ENCODE results near the gene TCN1. TPM values are rescaled to one million over a fixed set of nuclear protein-coding genes. Genes with fewer than 3 reads are reported as not detected.
"Not testable (repeated sequence)": the region's sequence is repeated elsewhere in the genome, so short reads cannot be mapped to it uniquely, and the experiment has no call there.

Gene TCN1
- total RNA-seq, 1 experiment from 2014 or later = not detected

DNA sequence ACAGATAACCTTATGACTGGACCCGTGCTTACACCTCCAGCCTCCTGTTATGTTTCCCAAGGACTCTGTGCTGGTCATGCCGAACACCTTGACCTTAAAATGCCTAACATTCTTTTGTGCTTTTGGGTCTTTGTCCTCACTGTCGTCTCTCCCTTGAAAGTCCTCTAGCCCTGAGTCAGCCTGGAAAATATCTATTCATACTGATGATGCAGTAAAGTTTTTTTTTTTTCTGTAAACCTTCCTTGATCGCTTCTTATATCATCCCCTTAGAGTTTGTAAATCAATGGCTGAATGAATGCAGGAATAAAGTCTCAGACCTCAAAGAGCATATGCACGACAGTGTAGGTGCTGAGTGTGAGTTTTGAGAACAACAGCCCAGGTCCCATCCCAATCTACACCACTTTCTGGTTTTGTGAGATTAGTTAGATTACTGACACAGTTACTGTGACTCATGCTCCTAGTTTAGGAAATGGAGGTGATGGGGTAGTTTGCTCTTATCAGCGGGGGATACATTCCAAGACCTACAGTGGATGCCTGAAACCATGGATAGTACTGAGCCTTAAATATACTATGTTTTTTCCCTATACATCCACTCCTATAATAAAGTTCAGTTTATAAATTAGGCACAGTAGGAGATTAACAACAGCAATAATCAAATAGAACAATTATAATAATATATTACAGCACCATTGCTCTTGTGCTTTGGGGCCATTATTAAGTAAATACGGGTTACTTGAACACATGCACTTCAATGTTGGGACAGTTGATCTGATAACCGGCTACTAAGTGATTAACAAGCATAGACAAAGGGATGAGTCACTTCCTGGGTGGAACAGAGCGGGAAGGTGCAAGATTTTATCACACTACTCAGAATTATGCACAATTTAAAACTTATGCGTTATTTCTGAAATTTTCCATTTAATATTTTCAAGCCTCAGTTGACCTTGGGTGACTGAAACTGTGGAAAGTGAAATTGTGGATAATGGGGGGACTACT lies 8.6 kb downstream of the TCN1 start:
- peak; percentile 1 for DNase-seq (ENCODE audit: low read depth)

DNA sequence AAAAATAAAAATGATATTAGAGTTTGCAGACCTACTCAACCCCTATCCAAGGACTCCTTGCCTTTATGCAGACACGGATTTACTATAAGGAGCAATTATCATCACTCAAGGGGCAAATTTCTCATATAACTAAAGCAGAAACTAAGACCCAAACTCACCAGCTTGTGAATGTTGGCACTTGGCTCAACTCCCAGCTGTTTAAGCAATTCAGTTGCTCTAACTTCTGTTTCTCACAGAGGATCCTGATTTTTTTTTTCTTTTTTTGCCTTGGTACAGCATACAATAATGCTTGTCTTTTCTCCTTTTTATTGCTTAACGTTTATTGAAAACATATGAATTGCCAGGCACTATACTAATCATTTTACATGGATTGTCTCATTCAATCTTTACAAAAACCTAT lies 11.4 kb downstream of the TCN1 start:
- no peak for DNase-seq (ENCODE audit: low read depth)

- not testable (repeated sequence) for DNase-seq (ENCODE audit: low read depth)
Measured at GRCh38 chr11:59851416-59851815, 14.9 kb downstream of the TCN1 start.

DNA sequence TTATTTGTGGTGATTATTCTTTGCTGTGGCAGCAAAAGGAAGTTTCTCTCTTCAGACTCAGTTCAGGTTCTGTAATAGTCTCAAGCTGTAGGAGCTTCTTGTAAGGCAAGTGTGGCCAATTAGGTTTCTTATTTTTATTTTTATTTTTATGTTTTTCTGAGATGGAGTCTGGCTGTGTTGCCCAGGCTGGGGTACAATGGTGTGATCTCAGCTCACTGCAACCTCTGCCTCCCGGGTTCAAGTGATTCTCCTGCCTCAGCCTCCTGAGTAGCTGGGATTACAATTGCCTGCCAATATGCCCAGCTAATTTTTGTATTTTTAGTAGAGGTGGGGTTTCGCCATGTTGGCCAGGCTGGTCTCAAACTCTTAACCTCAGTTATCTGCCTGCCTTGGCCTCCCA lies 16.7 kb downstream of the TCN1 start:
- not testable (repeated sequence) for DNase-seq (ENCODE audit: low read depth)

DNA sequence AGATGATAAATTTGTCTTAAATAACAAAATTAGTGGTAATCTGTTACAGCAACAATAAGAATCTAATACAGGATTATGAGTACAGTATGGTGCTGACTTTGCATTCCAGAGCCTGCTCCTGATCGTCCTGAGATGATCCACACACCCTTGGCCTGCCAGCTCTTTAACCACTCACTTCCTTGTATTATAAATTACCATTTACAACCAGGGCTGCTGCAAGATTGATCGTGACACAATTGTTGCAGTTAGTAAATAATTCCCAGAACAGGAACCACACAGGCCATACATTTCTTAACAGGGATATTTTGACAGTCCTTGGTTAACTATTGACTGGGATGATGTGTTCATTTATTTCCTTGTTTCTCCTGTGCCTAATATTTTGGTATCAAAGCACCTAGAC lies 17.2 kb downstream of the TCN1 start:
- DNase-seq (ENCODE audit: low read depth) = no peak

DNA sequence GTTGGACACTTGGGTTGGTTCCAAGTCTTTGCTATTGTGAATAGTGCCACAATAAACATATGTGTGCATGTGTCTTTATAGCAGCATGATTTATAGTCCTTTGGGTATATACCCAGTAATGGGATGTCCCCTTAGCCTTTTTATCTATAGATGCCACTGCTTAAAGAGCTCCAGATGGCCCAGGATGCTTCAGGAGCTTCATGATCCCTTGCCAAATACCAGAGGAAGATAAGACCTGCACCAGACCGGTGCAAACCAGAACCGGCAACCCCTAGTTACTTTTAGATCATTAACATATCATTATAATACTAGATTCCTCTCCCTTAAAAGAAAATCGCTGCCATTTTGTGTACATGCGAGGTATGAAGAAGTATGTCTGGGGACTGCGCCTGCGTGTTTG lies 17.8 kb downstream of the TCN1 start:
- not testable (repeated sequence) for DNase-seq (ENCODE audit: low read depth)

GRCh38 chr11:59847626-59848025 lies 18.7 kb downstream of the TCN1 start:
- no peak for DNase-seq (ENCODE audit: low read depth)

- DNase-seq (ENCODE audit: low read depth) = no peak
Measured at GRCh38 chr11:59846556-59846955, 19.7 kb downstream of the TCN1 start.

DNA sequence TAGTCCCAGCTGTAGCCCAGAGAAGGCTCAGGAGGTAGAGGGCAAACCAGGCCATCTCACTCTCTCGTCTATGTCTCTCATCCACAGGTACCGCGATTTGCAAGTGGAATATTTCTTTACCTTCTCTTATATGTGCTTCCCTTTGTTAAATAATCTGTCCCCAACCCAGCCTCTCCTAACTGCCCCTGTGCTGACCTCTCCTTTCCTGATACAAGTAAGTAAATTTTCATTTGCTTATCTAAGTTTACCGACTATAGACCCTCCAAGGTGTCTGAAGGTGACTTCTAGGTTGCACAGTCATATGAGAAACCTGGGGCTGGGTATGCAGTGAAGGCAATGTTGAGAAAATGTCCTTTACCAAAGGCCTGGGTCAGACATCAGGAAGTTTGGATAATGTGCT lies 20.9 kb downstream of the TCN1 start, which contains the start of gene CBLIF:
CBLIF (minus strand) TSS at position 101 of the 400 bp plus-strand sequence; CDS start at position 55, 46 bp downstream.
- DNase-seq (ENCODE audit: low read depth) = no peak

- DNase-seq (ENCODE audit: low read depth) = no peak
Measured at GRCh38 chr11:59842316-59842715, 24.0 kb downstream of the TCN1 start.

DNA sequence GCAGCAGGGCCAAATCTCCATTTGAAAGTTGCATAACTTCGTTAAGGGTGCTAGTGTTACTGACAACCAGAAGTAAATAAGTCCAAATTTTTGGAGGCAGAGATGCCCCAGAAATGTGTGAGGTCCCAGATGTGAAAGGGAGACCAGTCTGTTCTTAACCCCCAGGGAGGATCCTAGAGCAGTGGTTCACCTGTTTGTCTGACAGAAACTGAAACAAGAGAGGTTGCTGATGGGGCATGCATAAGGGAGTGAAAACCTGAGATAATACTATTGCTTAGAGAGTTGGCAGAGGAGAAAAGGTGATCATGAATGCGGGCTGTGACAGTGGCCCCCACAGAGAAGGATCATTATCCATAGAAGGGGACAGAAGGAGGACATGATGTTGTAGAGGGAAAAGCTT lies 24.8 kb downstream of the TCN1 start:
- no peak for DNase-seq (ENCODE audit: low read depth)

DNA sequence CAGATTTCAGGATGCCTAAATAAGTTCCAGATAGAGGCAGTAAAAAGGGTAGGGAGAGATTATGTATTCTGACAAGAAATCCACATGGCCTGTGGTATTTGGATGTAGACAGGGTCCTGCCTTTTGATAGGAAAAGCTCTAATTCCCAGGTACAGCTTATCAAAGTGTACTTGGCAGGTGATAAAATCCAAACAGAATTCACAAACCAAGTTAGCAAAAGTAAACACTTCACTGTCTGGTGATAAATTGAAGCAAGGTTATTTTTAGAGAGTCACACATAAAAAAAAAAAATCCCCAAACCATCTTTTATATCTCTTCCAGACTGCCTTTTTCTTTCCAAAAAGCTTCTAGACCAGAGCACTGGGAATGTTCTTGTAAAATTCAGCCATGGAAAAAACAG lies 26.7 kb downstream of the TCN1 start:
- no peak for DNase-seq (ENCODE audit: low read depth)

DNA sequence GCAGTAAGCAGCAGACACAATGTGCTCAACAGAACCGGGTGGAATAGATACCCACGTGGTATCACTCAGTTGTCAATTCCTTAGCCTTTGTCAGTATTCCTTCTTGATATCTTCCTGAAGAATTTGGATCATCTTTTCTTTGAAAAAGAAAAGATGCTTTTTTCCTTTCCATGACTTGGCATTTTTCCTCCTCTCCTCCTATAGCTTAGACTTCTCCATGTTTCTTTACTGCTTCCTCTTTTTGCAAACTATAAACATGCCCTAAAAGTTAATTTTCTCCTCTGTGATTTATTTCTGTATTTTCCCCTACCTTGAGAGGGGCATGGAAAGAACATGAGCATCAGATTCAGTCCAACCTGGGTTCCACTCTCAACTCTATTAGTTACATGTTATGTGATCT lies 32.7 kb downstream of the TCN1 start:
- DNase-seq (ENCODE audit: low read depth) = no peak

DNA sequence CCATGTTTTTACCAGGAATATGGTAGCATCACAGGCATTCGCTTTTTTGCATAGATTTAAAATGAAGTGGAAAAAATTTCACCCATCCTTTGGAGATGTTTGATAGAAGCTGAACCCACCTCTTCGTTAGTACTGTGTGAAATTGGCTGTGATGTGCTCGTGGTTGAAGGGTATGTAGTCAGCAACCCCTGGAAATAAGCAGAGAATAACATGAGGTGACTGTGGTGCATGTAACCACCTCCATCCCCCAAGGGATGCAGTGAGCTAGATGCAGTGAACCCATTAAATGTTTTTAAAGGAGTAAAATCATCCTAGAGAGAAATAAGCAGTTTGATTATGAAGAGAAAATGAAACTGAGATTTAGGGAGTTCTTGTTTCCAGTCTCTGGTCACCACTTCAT lies 36.9 kb downstream of the TCN1 start:
- DNase-seq (ENCODE audit: low read depth) = no peak

- DNase-seq (ENCODE audit: low read depth) = peak; percentile 57
Measured at GRCh38 chr11:59822989-59823566, 43.2 kb downstream of the TCN1 start.

DNA sequence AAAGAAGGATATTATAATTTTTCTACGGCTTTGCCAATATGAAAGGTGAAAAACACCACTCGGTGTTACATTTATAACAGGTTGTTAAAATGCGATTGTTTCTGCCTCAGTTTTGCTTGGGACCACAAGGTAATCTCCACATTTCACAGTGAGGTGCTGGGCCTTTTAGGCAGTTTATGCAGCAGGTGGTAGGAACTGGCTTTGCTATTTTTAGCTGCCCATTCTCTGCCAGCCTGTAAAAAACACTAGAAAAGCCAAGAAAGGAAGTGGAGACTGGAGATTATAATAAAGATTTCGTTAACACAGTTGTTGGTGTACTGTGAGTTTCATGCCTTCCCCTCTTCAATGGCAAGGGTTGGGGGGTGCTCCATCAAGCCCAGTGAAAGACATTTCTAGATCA lies 47.7 kb downstream of the TCN1 start:
- no peak for DNase-seq (ENCODE audit: low read depth)

GRCh38 chr11:59816434-59816833 lies 49.9 kb downstream of the TCN1 start:
- not testable (repeated sequence) for DNase-seq (ENCODE audit: low read depth)

DNA sequence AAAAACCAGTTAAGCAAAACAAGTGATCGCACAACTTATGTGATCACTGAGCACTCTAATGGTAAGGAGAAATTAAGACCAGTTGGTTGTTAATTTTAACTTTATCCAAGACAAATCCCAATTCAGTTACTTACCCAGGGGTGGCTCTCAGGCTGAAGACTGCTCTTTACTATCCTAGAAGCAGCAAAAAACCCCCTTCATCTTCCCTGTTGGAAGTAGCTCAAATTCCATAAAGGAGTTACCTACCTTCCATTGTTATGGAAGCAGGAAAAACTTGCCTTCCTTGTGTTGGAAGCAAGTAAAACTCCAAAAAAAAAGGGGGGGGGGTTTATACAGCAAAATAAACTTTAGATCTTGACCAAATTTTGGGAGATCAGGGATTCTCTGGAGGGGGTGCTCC lies 50.5 kb downstream of the TCN1 start:
- no peak for DNase-seq (ENCODE audit: low read depth)

GRCh38 chr11:59814021-59814420 lies 52.3 kb downstream of the TCN1 start:
- no peak for DNase-seq (ENCODE audit: low read depth)

DNA sequence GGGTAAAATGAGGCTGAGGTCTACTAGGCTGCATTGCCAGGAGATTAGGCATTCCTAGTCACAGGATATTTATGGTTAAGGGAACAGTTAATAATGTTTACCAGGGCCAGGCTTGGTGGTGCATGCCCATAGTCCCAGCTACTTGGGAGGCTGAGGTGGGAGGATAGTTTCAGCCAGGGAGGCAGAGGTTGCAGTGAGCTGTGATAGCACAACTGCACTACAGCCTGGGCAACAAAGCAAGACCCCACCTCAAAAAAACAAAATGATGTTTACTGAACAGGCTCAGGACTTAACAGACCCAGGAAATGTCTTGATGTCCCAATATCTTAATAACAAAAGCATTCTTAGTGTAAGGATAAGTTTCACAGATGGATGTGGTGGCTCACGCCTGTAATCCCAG lies 52.9 kb downstream of the TCN1 start:
- no peak for DNase-seq (ENCODE audit: low read depth)

GRCh38 chr11:59812220-59812619 lies 54.1 kb downstream of the TCN1 start:
- DNase-seq (ENCODE audit: low read depth) = no peak

- DNase-seq (ENCODE audit: low read depth) = no peak
Measured at GRCh38 chr11:59810911-59811259, 55.4 kb downstream of the TCN1 start.

Data from LHCN-M2 (cell line).